ENCODE measurements around the gene TMEM131L.
A peak's percentile ranks its signal among the peaks of the same experiment; 100 is the strongest.
"Not testable (repeated sequence)": the region's sequence is repeated elsewhere in the genome, so short reads cannot be mapped to it uniquely, and the experiment has no call there.

The TMEM131L gene, protein sequence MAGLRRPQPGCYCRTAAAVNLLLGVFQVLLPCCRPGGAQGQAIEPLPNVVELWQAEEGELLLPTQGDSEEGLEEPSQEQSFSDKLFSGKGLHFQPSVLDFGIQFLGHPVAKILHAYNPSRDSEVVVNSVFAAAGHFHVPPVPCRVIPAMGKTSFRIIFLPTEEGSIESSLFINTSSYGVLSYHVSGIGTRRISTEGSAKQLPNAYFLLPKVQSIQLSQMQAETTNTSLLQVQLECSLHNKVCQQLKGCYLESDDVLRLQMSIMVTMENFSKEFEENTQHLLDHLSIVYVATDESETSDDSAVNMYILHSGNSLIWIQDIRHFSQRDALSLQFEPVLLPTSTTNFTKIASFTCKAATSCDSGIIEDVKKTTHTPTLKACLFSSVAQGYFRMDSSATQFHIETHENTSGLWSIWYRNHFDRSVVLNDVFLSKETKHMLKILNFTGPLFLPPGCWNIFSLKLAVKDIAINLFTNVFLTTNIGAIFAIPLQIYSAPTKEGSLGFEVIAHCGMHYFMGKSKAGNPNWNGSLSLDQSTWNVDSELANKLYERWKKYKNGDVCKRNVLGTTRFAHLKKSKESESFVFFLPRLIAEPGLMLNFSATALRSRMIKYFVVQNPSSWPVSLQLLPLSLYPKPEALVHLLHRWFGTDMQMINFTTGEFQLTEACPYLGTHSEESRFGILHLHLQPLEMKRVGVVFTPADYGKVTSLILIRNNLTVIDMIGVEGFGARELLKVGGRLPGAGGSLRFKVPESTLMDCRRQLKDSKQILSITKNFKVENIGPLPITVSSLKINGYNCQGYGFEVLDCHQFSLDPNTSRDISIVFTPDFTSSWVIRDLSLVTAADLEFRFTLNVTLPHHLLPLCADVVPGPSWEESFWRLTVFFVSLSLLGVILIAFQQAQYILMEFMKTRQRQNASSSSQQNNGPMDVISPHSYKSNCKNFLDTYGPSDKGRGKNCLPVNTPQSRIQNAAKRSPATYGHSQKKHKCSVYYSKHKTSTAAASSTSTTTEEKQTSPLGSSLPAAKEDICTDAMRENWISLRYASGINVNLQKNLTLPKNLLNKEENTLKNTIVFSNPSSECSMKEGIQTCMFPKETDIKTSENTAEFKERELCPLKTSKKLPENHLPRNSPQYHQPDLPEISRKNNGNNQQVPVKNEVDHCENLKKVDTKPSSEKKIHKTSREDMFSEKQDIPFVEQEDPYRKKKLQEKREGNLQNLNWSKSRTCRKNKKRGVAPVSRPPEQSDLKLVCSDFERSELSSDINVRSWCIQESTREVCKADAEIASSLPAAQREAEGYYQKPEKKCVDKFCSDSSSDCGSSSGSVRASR (N-terminal part only)

DNA sequence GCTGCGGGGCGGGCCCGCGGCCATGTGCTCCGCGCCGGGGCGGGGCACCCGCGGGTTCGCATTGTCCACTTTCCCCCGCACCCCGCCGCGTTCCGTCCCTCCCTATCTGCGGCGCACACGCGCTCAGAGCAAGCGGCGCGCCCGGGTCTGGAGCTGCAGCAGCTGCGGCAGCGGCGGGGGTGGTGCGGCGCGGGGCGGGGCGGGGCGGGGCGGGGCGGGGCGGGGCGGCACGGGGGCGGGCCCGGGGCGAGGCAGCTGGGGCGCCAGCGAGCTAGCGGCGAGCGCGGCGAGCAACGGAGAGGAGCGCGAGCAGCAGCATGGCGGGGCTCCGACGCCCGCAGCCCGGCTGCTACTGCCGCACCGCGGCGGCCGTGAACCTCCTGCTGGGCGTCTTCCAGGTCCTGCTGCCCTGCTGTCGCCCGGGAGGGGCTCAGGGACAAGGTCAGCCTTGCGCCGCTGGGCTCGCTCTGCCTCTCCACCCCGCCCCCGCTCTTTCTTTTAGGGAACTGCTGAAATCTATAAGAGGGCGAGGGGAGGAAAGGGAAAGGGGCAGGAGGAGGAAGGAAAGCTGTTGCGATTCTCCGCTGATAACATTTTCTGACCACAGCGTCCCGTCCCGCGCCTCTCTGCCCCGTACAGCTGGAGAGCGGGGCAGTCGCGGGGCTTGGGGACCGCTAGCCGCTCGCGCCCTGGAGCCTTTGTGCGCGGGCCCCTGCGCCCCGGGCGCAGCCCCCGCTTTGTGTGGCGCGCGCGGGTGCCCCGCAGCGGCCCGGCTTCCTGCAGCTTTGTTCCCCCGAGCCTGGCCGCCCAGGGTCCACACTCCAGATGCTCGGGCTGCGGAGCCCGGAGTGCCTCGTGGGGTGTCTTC lies at the start of gene TMEM131L:
TMEM131L (plus strand) TSS at position 280 of the 868 bp plus-strand sequence; CDS start at position 318, 38 bp downstream.
- peak; percentile 87 for DNase-seq (ENCODE audit: low spot score)

DNA sequence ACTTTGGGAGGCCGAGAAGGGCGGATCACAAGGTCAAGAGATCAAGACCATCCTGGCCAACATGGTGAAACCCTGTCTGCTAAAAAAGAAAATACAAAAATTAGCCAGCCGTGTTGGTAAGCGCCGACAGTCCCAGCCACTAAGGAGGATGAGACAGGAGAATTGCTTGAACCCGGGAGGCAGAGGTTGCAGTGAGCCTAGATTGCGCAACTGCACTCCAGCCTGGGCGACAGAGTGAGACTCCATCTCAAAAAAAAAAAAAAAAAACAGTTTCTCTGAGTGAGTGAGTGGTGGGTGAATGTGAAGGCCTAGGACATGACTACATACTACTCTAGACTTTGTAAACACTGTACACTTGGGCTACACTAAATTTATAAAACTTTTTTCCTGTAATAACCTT lies 49.7 kb upstream of the TMEM131L start:
- DNase-seq (ENCODE audit: low spot score): not testable (repeated sequence)

DNA sequence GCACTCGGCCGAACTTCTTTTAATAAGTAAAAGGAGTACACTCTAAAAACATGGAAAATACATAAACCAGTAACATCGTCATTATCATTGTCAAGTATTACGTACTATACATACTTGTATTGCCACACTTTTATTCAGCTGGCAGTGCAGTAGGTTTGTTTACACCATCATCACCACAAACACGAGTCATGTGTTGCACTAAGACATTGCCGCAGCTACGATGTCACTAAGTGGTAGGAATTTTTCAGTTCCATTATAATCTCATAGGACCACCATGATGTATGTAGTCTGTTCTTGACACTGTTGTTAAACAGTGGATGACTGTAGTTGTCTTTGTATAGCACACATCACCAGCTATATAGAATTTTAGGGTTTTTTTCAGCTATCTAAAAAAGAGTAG lies 48.0 kb upstream of the TMEM131L start:
- DNase-seq (ENCODE audit: low spot score): no peak

DNA sequence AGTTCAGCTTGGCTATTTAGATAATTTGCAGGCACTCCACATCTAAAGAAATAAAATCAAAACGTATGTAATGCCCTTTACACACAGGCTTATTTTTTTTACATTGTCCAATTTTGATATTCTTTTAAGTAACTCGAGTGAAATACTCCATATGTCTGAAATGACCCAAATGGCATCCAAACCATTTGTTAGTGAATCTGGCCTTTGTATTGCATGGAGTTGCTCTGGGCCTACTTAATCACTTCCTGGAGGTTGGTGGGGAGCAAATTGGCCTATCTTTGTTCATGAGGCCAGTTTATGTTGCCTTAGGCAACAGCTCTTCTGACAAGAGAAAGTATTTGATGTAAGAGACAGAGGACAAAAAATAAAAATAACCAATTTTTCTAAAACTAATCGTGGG lies 47.6 kb upstream of the TMEM131L start:
- no peak for DNase-seq (ENCODE audit: low spot score)

DNA sequence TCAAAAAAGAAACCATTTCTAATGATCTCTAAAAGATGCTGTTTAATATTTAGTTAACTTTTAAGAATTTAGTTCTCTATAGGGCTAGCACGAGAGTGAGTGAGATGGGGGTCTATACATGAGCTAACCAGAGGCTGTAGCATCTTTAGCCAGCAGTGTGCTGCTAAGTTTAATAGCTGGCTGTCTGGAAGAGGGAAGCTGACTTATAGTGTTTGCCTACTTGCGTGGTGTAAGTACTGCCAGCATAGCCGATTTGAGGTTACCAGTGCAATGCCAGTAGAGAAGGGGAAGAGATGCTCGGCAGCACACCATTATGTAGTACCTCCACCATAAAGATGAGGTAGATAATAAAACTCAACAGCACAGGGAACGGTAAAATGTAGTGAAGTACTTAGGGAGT lies 47.1 kb upstream of the TMEM131L start:
- DNase-seq (ENCODE audit: low spot score): no peak

DNA sequence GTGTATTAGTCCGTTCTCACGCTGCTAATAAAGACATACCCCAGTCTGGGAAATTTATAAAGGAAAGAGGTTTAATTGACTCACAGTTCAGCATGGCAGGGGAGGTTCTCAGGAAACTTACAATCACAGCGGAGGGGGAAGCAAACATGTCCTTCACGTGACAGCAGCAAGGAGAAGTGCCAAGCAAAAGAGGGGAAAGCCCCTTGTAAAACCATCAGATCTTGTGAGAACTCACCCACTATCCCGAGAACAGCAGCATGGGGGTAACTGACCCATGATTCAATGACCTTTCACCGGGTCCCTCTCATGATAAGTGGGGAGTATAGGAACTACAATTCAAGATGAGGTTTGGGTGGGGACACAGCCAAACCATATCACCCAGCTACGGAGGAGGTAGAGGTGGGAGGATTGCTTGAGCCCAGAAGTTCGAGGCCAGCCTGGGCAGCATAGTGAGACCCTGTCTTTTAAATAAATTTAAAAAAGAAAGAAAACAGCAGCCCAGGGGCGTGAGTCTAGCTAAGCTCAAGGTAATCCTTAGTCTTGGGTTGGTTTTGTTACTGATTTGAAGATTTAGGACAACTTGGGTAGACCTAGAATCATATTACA lies 46.4 kb upstream of the TMEM131L start:
- no peak for DNase-seq (ENCODE audit: low spot score)

DNA sequence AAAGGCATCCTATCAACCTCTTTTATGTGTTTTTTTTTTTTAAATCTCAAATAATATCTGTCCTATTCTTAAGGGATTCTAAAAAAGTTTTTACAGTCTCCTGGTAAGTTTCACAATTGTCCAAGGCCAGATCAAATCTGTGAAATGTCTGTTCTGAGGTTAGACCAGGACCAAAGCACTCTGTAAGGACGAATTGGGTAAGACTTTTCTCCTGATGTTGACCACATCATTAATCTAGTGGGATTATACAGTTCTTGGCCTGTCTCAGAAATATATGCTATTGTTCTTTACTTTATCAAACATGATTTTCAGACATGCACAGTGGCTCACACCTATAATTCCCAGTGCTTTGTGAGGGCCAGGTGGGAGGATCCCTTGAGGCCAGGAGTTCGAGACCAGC lies 45.8 kb upstream of the TMEM131L start:
- no peak for DNase-seq (ENCODE audit: low spot score)

DNA sequence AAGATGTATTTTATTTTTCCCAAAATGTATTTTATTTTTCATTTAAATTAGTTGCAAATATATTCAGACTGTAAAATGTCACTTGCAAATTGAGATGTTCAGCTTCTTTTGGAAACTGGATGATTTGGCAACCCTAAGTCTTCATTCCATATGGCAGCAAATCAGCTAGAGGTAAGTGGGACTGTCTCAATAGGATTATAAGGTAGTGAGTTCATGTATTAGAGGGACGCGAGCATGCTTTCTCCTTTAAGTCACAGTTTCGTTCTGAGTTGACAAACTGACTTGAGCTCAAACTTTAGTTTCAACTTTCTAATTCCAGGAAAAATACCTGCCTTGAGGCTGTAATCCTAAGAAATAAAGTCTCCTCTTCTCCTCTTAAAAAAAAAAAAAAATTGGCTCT lies 44.2 kb upstream of the TMEM131L start:
- DNase-seq (ENCODE audit: low spot score): peak; percentile 57

DNA sequence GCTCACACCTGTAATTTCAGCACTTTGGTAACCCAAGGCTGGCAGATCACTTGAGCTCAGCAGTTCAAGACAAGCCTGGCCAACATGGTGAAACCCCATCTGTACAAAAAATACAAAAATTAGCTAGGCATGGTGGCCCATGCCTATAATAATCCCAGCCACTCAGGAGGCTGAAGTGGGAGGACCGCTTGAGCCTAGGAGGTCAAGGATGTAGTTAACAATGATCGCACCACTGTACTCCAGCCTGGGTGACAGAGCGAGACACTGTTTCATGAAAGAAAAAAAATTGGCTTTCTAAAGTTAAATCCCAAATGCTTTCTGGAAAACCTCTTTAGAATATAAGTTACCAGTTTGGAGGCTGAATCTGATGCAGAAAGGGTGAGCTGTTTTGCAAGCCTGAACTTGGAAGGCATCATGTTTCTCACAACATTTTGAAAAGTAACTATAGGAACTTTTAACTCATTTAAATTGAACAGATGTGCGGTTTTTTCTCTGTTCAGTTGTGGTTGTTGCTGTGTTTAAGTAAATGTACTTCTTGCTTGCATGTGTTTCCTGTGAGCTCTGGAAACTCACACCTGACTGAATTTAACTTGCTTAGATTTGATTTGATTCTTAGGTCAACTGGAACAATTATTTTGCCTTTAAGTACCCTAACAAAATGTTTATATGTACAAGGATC lies 39.8 kb upstream of the TMEM131L start:
- DNase-seq (ENCODE audit: low spot score): peak; percentile 89

DNA sequence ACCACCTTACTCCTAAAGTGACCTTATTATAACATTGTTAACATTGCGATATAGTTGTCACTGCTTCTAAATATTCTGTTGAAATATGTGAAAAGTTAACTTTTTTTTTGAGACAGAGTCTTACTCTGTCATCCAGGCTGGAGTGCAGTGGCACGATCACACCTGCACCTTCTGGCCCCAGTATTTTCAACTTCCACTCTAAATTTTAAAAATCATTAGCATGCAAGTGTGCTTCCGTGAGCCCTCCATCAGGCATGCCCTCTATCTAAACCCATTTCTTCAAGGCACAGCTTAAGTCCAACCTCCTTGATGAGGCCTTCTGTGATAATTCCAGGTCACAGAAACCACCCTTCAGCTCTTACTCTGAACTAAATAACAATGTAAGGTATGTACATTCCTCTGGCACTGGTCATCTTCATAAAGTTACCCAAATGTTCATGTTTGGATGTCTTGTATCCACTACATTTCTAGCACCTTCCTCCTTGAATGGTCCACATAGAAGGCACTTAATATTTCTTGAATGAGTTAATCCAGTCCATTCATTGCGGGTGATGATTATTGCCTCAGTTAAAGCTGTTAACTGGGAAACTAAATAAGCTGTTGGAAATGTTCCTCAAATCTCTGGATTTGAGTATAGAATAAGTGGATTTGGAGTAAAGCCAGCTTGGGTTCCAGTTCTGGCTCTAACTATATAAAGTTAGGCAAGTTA lies 38.6 kb upstream of the TMEM131L start:
- DNase-seq (ENCODE audit: low spot score): peak; percentile 73

DNA sequence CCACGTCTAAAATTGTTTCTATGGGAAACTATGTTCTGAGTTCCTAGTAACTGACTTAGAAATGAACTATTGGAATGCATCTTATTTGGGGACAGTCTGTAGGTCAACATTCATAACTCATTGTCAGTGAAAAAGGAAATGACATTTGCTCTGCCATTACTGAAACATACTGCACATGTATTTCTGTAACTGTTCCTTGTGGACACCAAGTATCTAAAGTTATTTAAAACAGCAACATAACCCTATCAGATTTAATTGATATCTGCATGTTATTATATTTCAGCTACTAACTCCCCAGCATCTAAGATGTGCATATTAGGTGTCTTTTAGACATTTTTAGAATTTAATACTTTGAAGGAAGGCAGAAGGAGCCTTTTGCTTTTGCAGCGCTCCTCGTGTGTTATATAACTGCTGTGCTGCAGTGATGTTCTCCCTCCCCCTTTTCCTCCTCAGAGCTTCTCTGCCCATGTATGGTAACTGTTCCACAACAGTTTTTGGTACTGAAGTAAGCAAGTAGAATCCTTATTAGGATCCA lies 37.2 kb upstream of the TMEM131L start:
- peak; percentile 50 for DNase-seq (ENCODE audit: low spot score)

DNA sequence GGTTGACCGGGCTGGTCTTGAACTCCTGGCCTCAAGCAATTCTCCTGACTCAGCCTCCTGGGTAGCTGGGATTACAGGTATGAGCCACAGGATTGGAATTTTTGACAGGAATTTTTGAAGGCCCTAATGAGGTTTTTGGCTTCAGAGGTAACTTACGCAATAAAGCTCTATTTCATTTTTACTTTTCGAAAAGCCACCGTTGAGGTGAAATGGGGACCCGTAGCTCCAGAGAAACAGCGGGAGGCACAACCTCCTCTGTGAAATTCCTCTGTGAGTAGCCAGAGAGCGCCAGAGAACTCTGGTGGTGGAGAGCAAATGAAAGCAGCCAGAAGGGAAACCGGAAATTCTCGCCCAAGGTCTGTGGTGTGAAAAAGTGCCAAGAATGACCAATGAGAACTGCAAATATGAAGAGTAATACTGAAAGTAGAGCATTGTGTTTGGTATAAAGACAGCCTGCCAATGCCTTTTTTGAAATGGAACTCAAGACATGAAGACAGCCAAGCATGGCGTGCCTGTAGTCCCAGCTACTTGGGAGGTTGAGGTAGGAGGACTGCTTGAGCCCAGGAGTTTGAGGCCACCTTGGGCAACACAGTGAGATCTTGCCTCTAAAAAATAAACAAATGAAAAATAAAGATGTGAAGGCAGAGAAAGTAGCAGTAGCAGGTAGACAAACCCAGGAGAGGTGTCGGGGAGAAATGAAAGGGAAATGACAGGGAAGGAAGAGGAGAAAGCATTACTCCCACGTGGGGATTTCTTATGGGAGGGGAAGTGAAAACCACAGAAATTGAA lies 33.0 kb upstream of the TMEM131L start:
- DNase-seq (ENCODE audit: low spot score): peak; percentile 97

DNA sequence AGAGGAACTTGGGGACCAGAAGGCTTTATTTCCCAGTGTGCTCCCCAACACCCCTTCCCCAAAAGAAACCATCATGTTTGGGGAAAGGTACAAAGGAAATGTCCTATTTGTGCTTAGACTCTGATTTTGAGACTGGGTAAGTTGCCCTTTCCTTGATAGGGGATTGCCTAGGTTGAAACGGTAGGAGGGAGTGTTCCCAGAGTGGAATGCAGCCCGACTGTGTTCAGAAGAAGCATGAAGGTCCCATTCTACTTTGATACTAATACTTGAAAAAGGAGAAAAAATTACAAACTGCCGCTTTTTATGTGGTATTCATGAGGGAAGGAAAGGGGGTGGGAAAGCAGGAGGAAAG lies 32.4 kb upstream of the TMEM131L start:
- no peak for DNase-seq (ENCODE audit: low spot score)

DNA sequence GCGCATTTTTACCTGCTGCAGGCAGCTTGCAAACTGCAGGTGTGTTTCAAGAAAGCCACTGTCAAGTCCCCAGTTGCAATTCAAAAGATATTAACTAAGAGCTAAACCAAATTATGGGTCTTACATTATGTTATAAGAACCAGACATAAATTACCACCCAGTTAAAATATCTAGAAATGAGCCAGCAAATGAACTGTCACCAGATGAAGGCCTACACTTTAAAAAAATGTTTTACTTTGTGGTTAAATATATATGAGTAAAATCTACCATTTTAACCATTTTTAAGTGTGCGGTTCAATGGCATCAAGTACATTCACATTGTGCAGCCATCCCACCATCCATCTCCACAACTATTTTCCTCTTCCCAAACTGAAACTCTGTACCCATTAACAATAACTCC lies 32.0 kb upstream of the TMEM131L start:
- no peak for DNase-seq (ENCODE audit: low spot score)

DNA sequence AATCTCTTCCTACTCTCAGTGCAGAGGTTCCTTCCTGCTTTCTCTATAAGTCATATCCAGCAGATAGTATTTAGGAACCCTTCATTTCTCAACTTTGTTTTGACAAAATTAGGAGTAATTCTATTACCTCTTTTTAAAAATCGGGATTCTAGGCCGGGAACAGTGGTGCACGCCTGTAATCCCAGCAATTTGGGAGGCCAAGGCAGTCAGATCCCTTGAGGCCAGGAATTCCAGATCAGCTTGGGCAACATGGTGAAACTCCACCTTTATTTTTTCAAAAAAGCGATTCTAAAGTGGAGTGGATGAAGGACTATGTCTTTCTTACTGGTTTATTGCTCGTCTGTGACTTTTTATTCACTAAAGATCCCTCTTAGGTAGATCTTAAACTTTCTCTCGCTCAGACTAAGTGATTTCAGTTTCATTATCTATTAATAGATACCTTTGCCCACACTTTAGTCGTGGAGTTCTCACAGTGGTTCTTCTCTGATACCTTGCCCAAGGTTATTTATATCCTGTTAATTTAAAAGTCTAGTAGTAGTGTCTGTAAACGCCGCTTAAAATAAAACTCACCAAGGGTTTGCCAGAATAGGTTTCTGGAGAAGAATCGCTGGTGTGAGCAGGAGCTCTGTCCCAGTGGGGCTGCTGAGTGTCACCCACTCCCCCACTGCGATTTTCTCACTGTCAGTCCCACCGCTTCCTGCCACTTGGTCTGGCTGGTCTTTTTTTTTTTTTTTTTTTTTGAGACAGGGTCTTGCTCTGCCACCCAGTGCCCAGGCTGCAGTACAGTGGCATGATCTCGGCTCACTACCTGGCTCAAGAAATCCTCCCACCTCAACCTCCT lies 27.0 kb upstream of the TMEM131L start:
- DNase-seq (ENCODE audit: low spot score): peak; percentile 88

DNA sequence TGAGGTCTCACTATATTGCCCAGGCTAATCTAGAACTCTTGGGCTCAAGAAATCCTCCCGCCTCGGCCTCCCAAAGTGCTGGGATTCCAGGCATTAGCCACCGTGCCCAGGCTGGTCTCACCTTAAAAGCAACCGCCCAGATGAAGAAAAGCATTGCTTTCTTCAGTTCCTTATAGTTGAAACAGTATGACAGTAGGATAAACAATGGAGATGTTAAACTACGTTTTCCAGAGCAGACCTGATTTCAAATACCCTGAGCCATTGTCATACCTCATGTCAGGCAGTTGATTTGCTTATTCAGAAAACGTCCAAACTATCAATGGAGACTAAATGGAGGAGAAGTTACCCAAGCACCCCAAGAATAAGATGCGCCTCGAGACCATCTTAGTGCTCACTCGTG lies 26.3 kb upstream of the TMEM131L start:
- DNase-seq (ENCODE audit: low spot score): peak; percentile 57

DNA sequence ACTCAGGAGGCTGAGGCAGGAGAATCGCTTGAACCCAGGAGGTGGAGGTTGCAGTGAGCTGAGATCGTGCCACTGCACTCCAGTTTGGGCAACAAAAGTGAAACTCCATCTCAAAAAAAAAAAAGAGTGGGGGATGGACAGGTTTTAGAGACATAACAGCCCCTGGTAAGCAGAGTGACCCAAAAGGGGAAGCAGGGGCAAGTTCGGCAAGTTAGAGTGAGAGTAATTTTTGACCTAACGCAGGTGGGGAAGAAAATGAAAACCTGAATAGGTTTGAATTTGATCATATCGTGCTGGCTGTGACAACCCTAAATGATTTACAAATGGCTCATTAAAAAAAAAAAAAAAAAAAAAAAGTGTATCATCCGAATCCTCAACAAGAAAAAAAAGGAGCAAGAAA lies 25.7 kb upstream of the TMEM131L start:
- DNase-seq (ENCODE audit: low spot score): peak; percentile 71
